Prostate gland (tissue), 2 donors: Measurements from ENCODE around the gene GRIP2.

Source experiments
- POLR2AphosphoS5 ChIP-seq: sonication (generic); formaldehyde crosslinking; IDR thresholded peaks from one replicate; pipeline ENCODE4 v1.6.1; 2017; ENCODE audit warnings: antibody characterized with exemption
- TF ChIP-seq, protein P1 (sequence below), 4 experiments: fragments of 200-600 bp in 2 of 4; fragments of 450-650 bp in 2 of 4; sonication (generic) in 2 of 4; IDR thresholded peaks; 1 replicate in 3 of 4; 2 replicates in 1 of 4; pipeline ENCODE4 v1.5.1; 2016 to 2019; ENCODE audit warnings: antibody characterized with exemption in 4 of 4, mild to moderate bottlenecking in 2 of 4, moderate library complexity in 2 of 4

DNA sequence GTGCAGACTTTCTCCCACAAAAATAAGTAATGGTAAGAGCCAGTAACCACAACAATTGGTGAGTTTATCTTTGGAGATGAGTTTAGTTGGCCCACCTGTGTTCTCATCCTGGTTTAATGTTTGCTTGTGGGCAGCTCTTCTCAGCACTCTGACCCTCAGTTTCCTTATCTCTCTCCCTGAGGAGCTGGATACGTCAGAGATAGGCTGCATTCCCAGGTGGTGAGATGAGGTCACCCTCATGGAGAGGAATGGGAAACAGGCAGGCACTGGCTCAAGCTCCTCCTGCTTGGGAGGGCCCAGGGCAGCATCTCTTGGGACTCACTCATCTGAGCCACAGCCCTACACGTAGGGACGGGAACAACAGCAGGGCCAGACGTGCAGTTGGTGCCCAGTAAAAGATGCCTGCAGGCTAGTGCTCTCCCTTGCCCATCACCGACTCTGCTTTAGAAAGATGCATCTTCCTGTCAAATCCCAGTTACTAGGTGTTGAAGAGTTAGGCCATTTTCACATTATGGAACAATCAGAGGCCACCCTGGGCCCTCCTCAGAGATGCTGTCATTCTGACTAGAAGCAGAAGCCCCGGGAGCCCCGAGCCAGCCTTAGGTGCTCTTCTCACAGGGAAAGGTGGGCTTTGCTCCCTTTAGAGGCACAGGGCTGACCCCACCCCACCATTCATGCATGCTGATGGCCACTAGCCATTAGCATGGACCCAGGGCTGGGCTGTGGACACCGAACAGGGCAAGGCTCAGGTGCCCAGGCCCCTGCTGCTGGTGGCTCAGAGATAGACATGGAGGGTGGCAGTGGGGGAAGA lies 59.7 kb downstream of the GRIP2 start:
- TF ChIP-seq, protein P1, sequence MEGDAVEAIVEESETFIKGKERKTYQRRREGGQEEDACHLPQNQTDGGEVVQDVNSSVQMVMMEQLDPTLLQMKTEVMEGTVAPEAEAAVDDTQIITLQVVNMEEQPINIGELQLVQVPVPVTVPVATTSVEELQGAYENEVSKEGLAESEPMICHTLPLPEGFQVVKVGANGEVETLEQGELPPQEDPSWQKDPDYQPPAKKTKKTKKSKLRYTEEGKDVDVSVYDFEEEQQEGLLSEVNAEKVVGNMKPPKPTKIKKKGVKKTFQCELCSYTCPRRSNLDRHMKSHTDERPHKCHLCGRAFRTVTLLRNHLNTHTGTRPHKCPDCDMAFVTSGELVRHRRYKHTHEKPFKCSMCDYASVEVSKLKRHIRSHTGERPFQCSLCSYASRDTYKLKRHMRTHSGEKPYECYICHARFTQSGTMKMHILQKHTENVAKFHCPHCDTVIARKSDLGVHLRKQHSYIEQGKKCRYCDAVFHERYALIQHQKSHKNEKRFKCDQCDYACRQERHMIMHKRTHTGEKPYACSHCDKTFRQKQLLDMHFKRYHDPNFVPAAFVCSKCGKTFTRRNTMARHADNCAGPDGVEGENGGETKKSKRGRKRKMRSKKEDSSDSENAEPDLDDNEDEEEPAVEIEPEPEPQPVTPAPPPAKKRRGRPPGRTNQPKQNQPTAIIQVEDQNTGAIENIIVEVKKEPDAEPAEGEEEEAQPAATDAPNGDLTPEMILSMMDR (IDR thresholded peaks at IDR 0.05), result no peak
- no peak for TF ChIP-seq POLR2AphosphoS5
